HG03097 (cell line): ENCODE data around the gene CPD.

Source experiments
- ATAC-seq: cut with Tn5 transposase; IDR thresholded peaks from one replicate; pipeline ENCODE4 v1.9.1; 2021; ENCODE audit not compliant: unreplicated experiment, low FRiP score

Gene CPD

DNA sequence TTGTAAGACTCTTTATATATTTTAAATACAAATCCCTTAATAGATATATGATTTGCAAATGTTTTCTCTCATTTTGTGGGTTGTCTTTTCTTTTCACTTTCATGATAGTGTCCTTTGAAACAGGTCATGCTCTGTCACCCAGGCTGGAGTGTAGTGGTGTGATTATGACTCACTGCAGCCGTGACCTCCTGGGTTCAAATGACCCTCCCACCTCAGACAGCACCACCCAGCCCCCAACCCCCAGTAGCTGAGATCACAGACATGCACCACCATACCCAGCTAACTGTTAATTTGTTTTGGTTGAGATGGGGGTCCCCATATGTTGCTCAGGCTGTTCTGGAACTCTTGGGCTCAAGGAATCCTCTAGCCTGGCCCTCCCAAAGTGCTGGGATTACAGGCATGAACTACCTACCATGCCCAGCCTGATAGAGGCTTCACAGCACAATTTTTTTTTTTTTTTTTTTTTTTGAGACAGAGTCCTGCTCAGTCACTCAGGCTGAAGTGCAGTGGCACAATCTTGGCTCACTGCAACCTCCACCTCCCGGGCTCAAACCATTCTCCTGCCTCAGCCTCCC, 26.4 kb upstream of the CPD start:
- no peak for ATAC-seq

DNA sequence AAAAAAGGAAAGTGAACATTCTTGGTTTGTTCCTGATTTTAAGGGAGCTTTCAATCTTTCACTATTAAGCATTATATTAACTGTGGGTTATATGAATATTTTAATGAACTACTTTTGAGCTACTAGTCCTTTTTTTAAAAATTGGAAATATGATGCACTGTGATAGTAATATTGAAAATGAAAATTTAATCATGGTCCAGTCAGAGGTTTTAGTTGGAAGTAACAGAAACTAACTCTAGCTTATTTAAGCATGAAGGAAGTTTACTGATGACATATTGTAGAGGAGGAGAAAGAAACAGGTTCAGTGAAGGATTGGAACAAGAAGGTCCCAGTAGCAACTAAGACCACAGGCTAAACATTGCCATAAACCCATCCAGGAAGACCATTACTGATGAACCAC, 24.0 kb upstream of the CPD start:
- ATAC-seq: no peak

DNA sequence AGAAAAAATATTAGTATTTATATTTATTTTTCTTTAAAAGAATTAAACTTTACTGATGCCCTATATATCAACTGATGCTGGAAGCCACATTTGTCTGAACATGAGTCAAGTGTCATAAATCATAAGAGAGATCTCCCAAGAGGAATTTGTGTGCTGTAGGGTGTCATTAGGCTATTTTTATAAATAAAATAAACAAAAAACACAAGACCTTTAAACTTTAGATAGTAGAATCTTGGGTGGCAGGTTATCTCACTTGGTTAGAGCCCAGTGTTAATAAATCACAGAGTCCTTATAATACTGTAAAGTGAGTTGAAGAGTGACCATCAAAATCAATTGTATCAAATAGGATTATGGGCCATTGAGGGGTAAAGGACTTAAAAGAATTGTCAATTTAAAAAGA, 21.3 kb upstream of the CPD start:
- no peak for ATAC-seq

DNA sequence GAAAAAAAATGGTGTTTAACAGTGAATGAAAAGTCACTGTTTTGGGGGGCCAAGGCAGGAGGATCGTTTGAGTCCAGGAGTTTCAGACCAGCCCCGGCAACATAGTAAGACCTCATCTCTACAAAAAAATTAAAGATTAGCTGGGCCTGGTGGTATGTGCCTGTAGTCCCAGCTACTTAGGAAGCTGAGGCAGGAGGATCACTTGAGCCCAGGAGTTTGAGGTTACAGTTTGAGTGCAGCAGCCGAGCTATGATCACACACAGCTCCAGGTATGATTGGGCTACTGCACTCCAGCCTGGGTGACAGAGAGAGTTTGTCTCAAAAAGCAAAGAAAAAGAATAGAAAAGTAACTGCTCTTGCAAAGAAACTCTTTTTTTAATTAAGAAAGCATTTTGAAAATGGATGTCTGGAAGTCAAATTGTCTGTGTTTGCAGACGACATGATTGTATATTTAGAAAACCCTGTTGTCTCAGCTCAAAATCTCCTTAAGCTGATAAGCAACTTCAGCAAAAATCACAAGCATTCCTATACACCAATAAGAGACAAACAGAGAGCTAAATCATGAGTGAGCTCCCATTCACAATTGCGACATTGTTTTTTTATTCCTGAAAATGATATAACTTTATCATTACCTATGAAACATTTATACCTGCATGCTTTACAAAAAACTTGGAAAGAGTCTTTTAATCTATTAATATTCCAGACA, 20.5 kb upstream of the CPD start:
- no peak for ATAC-seq

DNA sequence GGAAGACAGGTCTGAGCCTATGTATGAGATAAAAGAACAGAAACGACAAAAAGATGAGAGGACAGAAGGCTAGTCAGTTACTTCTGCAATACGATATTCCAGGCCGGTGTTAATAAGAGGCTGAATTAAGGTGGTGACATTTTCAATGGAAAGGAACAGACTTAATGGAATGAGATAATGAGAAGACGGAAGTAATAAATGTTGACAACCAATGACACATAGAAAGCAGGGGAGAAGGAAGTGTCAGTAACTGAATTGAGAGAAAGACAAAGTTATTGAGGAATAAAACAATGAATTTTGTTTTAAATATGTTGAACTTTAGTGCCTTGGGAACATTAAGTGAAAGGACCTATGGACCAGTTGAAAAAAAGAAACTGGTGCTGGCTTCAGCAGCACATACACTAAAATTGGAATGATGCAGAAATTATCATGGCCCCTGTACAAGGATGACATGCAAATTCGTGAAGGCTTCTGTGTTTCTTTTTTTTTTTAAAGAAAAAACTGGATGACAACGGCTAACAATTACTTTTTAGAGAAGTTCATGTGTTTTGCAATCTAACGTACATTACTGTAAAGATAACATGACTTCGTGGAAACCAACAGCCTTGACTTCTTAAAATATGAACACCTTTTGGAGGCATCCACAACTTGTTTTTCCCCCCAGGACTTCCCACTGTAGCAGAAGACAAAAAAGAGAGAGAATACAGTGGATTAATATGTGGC, 18.5 kb upstream of the CPD start:
- no peak for ATAC-seq

DNA sequence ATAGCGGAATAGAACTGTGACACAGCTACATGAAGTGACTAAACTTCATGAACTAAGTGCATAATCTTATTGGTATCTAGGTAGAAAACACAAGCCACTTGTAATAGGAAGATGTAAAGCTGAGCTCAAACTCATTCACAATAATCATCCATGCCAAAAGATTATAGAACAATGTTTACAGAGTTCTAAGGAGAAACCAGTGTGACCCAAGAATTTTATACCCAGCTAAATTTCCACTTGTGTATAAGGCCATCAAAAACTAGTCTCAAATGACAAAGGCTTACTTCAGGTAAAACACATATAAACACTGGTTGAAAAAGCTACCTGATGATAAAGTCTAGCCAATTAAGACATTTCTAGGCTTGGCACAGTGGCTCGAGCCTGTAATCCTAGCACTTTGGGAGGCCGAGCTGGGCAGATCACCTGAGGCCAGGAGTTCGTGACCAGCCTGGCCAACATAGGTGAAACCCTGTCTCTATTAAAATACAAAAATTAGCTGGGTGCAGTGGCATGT, 16.9 kb upstream of the CPD start:
- no peak for ATAC-seq

DNA sequence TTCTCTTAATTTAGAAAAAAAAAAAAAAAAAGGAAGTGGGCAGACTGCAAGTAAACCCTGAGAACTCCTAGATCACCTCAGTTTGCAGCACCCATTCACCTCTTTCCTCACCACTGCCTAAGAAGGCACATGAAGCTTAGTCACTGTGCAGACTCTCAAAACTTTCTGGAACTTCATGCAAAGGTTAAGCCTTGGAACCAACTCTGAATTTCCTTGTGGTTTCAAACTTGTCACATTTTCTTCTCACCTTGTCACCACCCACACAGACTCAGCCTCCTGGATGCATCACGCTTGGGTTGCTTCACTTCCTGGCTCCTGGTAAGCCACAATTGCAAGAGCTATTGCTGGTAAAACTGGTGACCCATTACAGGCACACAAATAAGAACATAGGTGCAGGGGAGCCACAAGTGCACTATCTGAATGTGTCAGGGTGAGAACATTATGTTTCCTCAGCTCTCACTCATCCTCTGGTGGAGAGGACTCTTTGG, 15.0 kb upstream of the CPD start:
- ATAC-seq: peak; percentile 92

DNA sequence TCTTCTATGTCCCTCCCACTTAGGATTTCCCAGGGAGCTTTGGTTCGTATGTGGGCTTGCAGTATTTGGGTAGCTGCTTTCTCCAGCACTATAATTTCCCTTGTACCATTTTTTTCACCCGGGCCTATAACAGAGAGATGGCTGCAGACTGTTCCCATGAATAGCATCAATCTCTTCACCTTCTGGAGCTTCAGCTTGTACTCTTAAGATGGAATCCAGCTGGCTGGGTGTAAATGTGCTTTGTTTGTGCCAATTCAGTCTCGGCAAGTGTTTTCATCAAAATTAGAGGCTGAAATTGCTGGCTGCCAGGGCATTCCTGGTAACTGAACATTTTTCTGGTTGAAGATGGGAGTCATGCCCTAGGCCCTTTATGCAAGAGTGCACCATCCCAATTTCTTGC, 12.2 kb upstream of the CPD start:
- no peak for ATAC-seq

DNA sequence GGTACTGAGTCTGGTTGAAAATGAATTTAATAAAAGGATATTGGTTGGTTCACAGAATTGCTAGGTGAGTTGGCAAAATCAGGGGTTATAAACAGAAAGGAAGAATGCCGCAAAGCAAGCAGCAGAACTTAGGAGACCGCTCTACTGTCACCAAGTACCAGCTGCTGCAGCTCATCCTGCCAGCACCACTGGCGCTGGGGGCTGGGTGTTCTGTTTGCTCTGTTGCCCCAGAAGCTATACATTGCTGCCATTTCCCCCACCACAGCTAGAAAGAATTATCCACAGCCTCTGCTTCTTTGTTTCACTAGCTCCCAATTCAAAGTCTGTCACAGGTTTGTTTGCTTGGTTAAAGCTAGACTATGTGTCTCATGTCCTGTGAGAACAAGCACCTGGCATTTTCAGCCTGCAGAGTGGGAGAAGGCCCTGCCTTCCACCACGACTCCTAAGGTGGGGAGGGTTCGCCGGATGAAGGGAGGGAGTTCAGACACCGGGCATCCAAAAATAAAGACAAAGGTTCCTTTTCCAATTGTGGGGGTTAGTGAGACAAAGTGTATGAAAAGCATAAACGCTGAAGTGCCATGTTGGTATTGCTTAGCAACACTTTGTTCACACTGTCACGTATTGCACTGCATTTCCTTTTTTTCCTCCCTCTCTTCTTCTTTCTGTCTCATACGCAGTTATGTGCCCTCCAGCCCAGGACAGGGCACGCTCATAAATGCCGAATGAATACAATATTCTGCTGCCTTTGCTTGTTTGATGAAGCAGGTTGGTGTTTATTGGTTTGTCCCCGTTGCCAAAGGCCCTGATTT, 9.6 kb upstream of the CPD start:
- no peak for ATAC-seq

DNA sequence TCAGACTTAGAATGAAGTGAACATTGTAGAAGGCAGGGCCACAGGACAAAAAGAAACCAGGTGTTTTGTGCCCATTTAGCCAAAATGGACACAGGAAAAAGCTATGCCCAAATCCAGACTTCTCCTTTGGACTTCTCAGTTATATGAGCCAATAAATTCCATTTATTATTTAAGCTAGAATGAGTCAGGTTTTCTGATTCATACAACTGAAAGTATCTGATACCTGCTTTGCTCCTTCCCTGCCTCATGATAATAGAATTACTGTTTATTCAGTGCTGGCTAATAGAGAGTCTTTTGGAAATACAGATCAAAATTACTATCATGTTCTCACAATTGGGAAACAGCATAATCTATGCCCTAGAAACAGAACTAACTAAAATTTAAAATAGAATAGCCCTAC, 8.7 kb upstream of the CPD start:
- ATAC-seq: no peak

DNA sequence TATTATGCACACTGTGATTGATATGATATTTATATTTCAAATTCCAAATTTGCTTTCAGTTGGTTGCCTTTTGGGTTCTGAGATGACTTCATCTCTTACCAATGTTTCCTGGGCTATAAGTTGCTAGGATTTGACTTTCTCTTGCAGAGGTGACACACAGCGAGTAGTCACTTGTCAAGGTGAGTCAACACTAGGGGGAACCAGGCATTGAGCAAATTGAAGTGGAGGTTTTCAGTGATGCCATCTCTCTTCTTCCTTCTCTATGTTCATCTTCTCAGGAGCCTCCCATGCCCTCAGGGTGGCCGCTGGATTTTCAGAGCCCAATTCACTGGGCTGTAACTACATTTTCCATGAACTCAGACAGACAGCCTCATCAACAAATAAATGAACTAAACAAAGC, 6.0 kb upstream of the CPD start:
- ATAC-seq: no peak

DNA sequence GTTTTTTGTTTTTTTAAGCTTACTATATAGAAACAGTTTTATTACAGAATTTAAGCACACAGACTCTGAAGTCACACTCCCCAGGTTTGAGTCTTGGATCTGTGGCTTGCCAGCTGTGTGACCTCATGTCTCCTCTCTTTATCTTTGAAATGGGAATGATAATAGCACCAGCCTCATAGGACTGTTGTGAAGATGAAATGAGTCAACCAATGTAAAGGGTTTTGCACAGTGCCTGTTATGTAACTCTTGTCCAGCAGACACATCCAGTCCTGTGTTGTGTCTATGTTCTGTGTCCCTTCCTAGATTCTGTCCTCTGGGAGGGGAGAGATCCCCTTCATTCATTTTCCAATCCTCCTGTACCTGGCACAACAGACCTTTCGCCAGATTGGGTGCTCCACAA, 3.1 kb upstream of the CPD start:
- ATAC-seq: no peak

DNA sequence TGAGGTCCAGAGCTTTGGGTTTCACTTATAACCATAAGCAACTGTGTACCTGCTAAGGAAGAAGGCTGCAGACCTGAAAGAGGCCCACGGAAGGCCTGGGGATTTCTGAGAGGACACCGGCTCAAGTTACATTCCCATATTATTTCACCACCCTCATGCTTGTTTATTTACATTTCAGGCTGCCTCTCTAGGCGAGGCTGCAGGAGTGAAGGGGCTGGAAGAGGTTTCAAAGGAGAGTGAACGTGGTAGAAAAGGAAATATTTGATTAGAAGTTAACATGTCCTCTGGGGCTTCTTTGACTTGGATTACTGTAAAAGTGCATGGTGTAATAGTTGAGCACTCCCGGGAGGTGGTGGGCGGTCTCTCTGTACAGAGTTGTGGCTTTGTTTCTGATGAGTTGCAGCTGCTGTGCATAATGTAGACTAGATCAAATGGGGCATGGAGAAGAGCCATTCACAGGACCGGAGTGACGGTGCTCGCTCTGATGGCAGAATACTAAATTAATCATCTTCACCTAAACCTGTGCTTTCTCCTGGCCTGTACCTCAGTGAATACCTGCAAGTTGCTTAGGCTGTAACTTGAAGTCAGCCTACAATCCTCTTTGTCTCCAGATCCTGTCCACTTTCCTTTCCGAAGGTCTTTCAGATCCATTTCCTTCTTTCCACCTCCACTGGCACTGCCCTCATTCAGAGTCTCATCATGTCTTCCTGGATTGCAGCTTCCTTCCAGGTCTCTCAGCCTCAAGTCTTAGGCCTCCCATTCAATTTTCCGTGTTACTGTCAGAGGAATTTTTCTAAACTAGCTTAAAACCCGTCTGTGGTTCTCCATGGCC, 1.9 kb upstream of the CPD start:
- no peak for ATAC-seq

DNA sequence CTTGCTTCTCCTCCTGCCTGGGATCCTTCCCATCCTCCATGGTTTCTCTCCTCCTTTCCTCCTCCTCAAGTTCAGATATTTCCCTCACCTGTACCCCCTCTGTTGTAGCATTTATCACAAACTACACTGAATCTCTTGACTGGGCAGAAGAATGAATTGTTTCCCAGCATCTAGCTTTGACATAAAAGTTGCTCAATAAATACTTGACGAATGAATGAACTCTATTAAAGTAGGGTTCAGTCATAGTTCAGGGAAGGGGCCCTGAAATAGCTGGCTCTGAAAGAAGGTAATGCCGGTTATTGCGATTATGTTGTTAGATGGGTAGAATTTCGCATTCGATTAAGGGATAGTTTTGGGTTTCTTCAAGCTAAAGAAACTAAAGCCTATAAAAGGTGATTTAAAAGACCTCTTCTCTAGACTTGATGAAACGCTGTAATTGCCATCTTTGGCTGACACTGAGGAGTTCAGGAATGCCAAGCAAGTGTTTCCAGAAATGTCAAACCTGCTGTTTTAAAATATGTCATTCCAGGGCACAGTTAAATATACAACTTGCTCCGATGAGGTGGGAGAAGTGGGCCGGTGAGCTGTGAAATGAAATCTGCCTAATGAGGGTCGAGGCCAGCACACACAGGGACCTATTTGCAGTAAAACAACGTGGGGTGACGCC, 1.0 kb upstream of the CPD start:
- ATAC-seq: no peak

DNA sequence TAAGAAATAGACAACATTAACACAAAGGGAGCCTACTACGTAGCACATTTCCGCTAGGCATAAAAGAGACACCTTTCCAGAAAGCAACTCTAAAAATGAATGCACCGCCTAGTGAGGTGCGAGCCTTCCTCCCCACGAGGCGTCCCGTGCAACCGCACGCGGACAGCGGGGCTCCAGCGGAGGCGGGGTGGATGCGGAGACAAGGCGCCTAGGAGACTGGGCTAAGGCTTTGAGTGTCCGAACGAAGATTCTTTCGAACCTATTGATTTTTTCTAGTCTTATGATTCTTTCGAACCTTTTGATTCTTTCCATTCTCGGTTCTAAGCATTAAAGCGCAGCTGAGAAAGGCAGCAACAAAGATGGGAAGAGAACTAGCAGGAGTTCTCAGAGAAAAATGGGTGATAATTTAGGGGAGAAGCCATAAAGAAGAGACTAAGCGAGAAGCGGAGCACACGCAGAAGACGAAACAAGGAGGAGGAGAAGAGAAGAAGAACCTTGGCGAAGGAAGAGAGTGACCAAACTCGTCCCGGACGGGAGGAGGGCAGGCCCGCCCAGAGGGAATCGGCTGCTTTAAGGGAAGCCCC, 394 bp upstream of the CPD start:
- ATAC-seq: no peak

DNA sequence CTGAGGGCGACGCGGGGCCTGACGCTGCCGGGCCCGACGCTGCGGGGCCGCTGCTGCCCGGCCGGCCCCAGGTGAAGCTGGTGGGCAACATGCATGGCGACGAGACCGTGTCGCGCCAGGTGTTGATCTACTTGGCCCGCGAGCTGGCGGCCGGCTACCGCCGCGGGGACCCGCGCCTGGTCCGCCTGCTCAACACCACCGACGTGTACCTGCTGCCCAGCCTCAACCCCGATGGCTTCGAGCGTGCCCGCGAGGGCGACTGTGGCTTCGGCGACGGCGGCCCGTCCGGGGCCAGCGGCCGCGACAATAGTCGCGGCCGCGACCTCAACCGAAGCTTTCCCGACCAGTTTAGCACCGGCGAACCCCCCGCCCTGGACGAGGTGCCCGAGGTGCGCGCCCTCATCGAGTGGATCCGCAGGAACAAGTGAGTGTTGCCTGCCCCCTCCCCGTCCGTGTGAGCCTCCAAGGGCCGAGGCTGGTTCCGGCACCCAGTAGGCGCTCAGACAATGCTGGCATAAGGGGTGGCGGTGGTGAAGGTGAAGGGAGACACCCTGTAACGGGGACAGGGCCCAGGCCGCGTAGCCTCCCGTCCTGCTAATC, 676 bp downstream of the CPD start:
- ATAC-seq: no peak

DNA sequence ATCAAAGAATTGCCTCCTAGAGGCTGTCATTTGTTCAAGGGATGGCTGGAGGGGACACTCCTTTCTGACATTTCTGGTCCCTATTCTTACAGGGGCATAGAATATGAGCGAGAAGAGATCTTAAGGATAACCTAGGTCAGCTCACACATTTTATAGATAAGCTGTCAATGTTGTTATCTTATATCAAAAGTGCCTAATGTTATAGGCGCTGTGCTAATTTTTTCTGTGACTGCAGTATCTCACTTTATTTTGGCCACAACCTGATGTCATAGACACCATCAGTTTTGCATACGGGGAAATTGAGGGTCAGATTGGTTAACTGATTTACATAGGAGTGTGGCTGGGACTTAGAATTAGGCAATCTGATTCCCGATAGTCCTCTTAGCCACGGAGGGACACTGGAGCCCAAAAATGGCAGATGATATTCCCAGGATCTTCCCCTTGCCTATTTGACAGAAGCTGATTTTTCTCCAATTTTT, 1.2 kb downstream of the CPD start:
- ATAC-seq: no peak

DNA sequence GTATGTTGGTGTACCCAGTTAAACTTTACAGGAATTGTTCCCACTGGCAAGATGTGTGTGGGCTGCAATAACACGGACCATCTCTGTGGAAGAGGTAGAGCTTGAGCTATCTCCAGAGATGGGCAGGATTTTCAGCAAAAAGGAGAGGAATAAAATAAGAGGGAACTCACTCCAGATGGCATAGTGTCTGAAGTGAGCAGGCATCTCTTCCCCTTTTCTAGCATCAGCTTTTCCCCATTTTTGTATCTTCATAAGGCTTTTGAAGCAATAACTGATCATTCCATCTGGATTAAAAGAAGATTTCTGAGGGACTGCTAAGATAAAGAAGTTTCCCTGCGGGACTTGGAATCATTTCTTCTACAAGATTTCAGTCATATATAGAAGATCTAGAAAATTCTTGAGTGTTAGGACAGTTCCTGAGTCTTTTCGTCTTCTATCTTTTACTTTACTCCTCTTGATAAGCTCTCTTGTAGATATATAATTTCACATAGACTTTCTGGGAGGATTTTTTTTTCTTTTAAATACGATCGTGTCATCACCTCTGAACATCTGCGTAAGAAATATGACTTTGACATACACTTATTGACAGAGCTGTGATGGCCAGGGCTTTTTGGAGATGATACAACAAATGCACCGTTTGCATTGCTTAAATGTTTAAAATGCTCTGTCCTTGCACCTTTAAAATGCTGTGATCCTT, 2.1 kb downstream of the CPD start:
- no peak for ATAC-seq
